Esophagus squamous epithelium (tissue), 4 donors: ENCODE data around the gene FHIT.

ENCODE experiments used
- CTCF ChIP-seq, 6 experiments: fragments of 450-650 bp in 4 of 6; fragments of 200-600 bp in 2 of 6; sonication (generic) in 2 of 6; IDR thresholded peaks; one replicate each; pipeline ENCODE4 v1.5.1; 2016 to 2019; ENCODE audit warnings: antibody characterized with exemption in 6 of 6, mild to moderate bottlenecking in 4 of 6, moderate library complexity in 4 of 6
- POLR2A ChIP-seq, 4 donors: fragments of 450-650 bp; IDR thresholded peaks; one replicate each; pipeline ENCODE4 v1.6.1; 2017; ENCODE audit warnings: antibody characterized with exemption in 4 of 4, mild to moderate bottlenecking in 4 of 4, moderate library complexity in 3 of 4

- no peak for TF ChIP-seq CTCF (IDR thresholded peaks at IDR 0.05)
- no peak for TF ChIP-seq POLR2A (IDR thresholded peaks at IDR 0.05)
Measured at GRCh38 chr3:60983906-60984305, 267.3 kb downstream of the FHIT start.
